GM12891 (cell line): Measurements from ENCODE around the gene CD300H.

Experiments
- DNase-seq: peaks from one replicate; pipeline ENCODE4 v3.0.0; 2011; ENCODE audit warnings: low spot score; ENCODE audit not compliant: insufficient read length
- FAIRE-seq: peaks from 2 replicates; lab custom pipeline; 2011; peaks lifted over from hg19 to GRCh38; lab: Jason Lieb, UNC
- PAX5 ChIP-seq: IDR thresholded peaks from 2 replicates; pipeline ENCODE4 v1.6.1; 2011; ENCODE audit warnings: low read length, moderate library complexity, mild to moderate bottlenecking; ENCODE audit not compliant: insufficient read depth, severe bottlenecking
- POLR2A ChIP-seq: IDR thresholded peaks from 2 replicates; pipeline ENCODE4 v1.6.1; 2011; ENCODE audit warnings: low read depth, low read length, control low read depth
- POLR2AphosphoS5 ChIP-seq: IDR thresholded peaks from 2 replicates; pipeline ENCODE4 v1.6.1; 2011; ENCODE audit warnings: low read depth, low read length, control low read depth
- POU2F2 ChIP-seq: IDR thresholded peaks from 2 replicates; pipeline ENCODE4 v1.6.1; 2011; ENCODE audit warnings: low read depth, mild to moderate bottlenecking, control low read depth, low read length, moderate library complexity
- SPI1 ChIP-seq: IDR thresholded peaks from 2 replicates; pipeline ENCODE4 v1.6.1; 2011; ENCODE audit warnings: low read depth, low read length, control low read depth
- TAF1 ChIP-seq: IDR thresholded peaks from 2 replicates; pipeline ENCODE4 v1.6.1; 2011; ENCODE audit warnings: low read depth, low read length, control low read depth

CD300H gene

GRCh38 chr17:74528491-74529199 is 38.7 kb downstream of the CD300H start:
- TF ChIP-seq TAF1 (no peak), SPI1 (peak; percentile 95), PAX5 (peak; percentile 70), POLR2A (no peak), POLR2AphosphoS5 (no peak), POU2F2 (no peak)
- no peak for DNase-seq
- peak; percentile 79 for FAIRE-seq

GRCh38 chr17:74527756-74528155 is 39.6 kb downstream of the CD300H start:
- TF ChIP-seq POLR2A (no peak), POU2F2 (no peak), TAF1 (no peak), PAX5 (no peak), POLR2AphosphoS5 (no peak), SPI1 (no peak)
- no peak for FAIRE-seq
- no peak for DNase-seq

GRCh38 chr17:74527081-74527480 is 40.2 kb downstream of the CD300H start:
- no peak for FAIRE-seq
- no peak for TF ChIP-seq POLR2AphosphoS5
- no peak for TF ChIP-seq TAF1
- TF ChIP-seq SPI1, result no peak
- TF ChIP-seq POU2F2, result no peak
- TF ChIP-seq POLR2A, result no peak
- TF ChIP-seq PAX5, result no peak
- no peak for DNase-seq

DNA sequence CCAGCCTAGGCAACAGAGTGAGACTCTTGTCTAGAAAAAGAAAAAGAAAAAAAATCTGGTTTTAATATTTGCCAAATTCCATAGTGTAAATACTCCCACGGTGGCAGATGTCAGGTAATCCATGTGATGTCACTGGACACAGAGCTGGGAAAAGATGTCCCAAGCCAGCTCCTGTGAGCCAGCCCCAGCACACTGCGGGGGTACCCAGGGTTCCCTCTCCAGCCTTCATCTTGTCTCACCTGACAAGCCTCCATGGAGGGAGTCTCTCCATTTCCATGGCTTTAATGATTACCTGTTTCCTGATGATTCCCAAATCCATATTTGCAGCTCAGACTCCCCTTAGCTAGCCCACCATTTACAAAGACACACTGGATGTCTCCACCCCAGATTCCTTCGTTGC is 40.6 kb downstream of the CD300H start:
- no peak for FAIRE-seq
- DNase-seq, result no peak
- no peak for TF ChIP-seq POU2F2
- no peak for TF ChIP-seq POLR2A
- no peak for TF ChIP-seq PAX5
- TF ChIP-seq TAF1, result no peak
- TF ChIP-seq SPI1, result no peak

- no peak for FAIRE-seq
- TF ChIP-seq TAF1 (no peak), POLR2A (no peak), POLR2AphosphoS5 (no peak), SPI1 (no peak), POU2F2 (no peak), PAX5 (no peak)
- DNase-seq, result no peak
Observed at GRCh38 chr17:74525781-74526288, 41.5 kb downstream of the CD300H start.

DNA sequence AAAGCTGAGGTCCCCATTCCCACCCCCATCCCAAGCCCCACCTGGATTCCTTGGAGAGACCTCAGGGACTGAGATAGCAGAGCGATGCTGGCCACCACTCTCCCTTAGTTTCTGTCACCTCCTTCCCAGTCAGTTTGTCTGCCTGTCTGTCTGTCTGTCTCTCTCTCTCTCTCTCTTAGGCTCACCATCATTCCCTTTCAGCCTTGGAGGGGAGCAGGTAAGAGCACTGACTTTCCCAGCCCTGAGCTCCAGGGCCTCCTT is 41.9 kb downstream of the CD300H start:
- peak; percentile 88 for FAIRE-seq
- TF ChIP-seq POLR2A (no peak), SPI1 (no peak), TAF1 (no peak), POU2F2 (no peak), PAX5 (no peak), POLR2AphosphoS5 (no peak)

GRCh38 chr17:74524653-74525464 is 42.5 kb downstream of the CD300H start:
- FAIRE-seq (no peak), DNase-seq (no peak)
- TF ChIP-seq POU2F2 (no peak), POLR2A (no peak)

More for the DNA sequence above, 41.9 kb downstream of the CD300H start:
- no peak for DNase-seq

- no peak for DNase-seq
- TF ChIP-seq POLR2A, result no peak
- TF ChIP-seq POU2F2, result no peak
- no peak for TF ChIP-seq POLR2AphosphoS5
- TF ChIP-seq SPI1, result no peak
- TF ChIP-seq TAF1, result no peak
- no peak for TF ChIP-seq PAX5
- no peak for FAIRE-seq
Observed at GRCh38 chr17:74523308-74523707, 44.0 kb downstream of the CD300H start.

DNA sequence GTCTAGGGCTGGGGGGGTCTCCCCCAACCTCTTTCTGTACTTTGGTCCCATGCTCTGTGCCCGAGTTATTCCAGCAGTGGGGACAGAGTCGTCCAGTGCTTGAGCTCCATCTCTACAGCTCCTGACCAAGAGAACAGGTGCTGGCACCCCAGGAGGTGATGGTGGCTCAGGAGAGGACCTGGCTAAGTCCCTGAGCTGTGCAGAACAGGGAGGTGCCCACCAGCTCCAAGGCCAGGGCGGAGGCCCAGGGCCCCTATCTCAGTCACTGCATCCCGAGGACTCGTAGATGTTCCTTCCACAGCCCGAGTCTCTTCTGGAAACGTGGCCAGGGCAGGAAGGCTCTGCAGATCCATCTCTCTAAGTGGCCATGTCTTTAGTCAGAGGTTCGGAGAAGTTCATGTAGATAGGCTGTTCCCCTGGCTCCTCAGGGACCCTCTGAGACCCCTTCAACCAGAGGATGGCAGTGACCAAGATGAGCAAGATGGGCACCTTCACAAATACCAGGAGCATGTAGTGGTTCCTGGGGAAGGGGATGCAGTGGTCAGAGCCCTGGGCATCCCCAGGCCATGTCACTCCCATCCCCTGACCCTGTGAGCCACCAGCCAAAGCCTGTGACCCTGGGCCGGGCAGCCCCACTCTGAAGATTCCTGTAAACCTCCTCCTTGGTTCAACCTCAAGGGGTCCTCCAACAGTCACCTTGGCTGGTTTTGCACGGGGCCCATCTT is 44.8 kb downstream of the CD300H start:
- FAIRE-seq (no peak), DNase-seq (no peak)
- no peak for TF ChIP-seq POLR2AphosphoS5
- TF ChIP-seq PAX5, result no peak
- no peak for TF ChIP-seq POLR2A
- TF ChIP-seq POU2F2, result no peak
- no peak for TF ChIP-seq SPI1
- TF ChIP-seq TAF1, result no peak
